Fibroblast of skin of scalp (primary cell): Measurements from ENCODE around the gene GPC6.

Experiments used
- DNase-seq: peaks from one replicate; pipeline ENCODE4 v3.0.0-alpha.2; 2013

The GPC6 gene

DNA sequence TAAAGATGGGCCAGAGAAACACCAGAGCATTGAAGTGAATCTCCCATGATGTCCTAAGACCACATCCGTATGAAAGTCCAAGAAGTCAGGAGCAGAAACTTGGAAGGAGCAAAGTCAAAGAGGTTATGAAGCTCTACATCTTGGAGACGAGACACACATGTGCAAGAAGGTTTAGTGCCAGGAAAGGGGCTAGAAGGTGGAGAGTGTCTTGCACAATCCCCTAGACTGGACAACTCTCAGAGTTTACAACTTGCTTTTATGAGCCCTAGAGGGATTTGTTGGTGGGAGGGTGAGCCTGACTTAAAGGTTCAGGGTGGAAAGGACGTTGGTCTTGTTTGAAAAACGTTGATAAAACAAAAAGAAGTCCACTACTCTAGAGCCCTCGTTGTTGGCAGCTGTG is 150.6 kb downstream of the GPC6 start:
- no peak for DNase-seq

DNA sequence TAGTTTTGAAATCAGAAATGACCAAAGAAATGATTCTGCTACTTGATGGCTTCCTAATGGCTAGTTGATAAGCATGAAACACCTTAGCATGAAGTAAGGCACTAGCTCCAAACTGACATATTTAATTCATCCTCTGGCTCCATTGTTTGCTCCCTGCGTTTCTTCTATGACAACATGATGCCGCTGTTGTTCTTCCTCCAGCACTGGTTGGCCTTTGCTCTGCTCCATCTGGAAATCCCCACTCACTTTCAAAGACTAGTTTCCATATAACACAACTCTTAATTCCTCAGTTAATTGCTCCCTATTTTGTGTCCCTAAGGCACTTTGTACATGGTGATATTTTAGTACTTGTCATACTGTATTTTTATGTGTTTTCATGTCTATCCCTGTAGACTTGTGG is 151.6 kb downstream of the GPC6 start:
- DNase-seq, result no peak

GRCh38 chr13:93386116-93386515 is 159.5 kb downstream of the GPC6 start:
- DNase-seq, result no peak

GRCh38 chr13:93388701-93389100 is 162.1 kb downstream of the GPC6 start:
- DNase-seq, result peak; percentile 52

DNA sequence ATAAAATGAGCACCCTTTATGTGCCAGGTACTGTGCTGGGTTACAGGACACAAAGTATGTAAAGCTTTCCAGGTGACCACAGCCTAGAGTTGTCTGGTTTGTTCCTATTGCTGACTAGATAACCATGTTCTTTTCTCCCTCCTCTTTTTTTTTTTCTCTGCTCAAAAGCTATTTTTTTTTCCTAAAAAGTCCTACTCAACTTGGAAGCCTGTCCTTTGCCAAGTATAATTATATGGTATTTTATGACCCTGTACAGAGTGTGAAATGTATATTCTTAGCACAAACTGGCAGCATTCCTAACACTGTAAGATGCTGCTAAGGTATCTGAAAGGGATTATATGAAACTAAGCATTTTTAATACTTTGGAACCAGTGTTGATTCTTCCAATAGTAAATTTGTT is 171.0 kb downstream of the GPC6 start:
- peak; percentile 5 for DNase-seq

GRCh38 chr13:93398167-93399035 is 171.8 kb downstream of the GPC6 start:
- peak; percentile 34 for DNase-seq

DNA sequence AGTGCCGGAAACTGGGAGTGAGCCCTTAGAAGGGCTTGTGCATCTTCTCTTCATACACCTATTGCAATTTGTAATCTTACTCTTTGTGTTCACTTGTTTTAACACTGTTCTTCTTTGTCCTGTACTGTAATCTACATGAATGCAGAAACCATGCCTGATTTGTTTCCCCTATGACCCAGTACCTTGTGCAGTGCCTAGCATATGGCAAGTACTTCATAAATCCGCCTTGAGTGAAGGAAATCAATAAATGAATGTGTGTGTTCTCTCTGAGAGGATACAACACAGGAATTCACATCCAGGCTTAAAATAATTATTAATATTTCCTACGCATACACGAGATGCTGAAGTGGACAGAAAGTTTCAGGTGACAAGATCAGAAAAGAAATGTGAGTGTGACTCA is 172.6 kb downstream of the GPC6 start:
- no peak for DNase-seq

- no peak for DNase-seq
Observed at GRCh38 chr13:93406136-93406535, 179.5 kb downstream of the GPC6 start.

GRCh38 chr13:93407551-93407950 is 180.9 kb downstream of the GPC6 start:
- no peak for DNase-seq

- no peak for DNase-seq
Observed at GRCh38 chr13:93409001-93409400, 182.4 kb downstream of the GPC6 start.

DNA sequence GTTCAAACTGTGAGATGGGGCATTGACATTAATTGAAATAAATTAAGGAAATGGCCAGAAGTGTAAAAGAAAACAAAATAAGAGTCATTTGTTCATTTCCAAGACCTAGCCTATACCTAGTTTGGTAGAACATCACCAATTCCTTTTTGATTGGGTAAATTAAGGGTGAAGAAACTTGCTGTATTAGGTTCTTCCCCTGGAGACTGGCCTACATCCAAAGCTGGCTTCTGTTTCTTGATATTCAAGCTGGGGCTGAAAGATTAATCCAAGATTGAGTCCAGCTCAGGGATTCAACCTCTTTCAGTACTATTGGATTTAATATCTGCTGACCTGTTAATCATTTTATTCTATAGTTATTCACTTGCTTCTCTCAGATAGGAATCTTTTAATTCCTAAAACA is 183.2 kb downstream of the GPC6 start:
- DNase-seq, result no peak

GRCh38 chr13:93411186-93411680 is 184.6 kb downstream of the GPC6 start:
- DNase-seq, result no peak

DNA sequence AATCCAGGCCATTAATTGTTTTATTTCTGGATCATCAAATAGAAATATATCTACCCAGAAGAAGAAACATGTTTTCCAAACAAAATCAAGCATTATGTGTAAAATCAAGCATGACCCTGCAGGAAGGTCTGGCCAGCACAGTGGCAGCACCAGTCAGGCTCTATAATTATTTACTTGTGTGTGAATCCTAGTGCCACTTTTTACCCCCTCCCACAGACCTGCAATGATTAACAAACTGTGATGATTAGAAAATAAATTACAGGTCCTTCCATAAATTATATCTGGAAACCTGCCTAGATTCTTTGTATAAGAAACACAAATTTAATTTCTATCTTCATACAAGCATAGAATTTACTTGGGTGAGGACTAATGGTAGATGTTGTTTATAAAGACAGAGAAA is 186.1 kb downstream of the GPC6 start:
- no peak for DNase-seq

- peak; percentile 17 for DNase-seq
Observed at GRCh38 chr13:93413972-93414717, 187.5 kb downstream of the GPC6 start.

DNA sequence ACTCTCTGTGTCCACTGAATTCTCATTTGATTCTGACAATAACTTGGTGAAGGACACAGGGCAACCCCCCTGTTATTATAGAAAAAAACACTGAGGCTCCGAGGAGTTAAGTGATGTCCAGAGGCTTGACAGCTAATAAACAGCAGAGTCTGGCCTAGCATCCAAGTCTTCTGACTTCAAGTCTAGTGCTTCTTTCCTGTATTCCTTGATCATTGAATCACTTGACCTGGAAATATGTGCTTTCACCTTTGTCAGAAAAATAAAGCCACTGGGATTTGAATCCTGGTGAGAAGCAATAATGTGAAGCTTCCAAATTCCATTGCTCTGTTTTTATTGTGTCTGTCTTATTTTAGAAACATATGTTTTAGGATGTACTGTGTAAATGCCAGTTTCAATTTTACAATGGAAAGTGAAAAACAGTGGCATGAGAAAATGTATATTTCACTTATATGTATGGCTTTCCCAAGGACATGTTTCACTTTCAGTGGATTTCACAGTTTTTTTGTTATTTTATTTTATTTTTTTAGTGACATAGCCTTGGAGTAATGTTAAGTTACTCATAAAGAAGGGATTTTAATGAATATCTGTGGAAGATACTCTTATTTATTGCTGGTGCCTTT is 190.2 kb downstream of the GPC6 start:
- peak; percentile 65 for DNase-seq

GRCh38 chr13:93418398-93418797 is 191.8 kb downstream of the GPC6 start:
- DNase-seq, result no peak

DNA sequence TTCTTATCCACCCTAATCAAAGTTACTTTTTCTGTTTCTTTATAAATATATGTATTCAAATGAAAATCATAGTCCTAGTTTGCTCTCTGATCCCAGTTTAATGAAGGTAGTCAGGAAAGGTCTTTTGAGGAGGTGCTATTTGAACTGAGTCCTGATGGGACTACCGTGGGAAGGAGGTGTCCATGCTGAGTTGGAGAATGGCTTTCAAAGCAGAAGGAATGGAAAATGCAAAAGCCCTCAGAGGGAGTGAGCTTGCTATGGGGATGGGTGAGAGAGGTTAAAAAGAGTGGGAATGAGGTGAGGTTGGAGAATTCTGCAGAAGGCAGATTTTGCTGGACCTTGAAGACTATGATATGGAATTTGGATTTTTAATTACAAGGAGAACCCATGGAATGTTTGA is 193.6 kb downstream of the GPC6 start:
- DNase-seq, result no peak

- DNase-seq, result no peak
Observed at GRCh38 chr13:93420887-93421286, 194.3 kb downstream of the GPC6 start.

- DNase-seq, result no peak
Observed at GRCh38 chr13:93422980-93423543, 196.5 kb downstream of the GPC6 start.

DNA sequence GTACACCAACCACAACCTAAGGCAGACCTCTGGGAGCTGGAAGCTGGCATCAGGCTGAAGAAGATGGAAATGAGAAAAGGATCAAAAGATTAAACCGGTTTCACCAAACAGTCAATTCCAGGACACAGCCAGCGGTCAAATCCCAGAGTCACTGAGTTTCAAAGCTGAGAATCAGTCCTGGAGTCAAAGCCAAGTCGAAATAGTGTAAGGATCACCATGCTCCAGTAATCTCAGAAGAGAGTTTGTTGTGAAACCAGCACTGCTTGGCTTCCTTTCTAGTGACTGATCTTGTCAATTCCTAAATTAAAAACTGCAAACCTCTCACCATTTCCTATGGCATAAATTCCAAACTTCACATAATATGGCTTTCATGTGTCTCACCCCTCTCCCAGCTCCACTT is 198.8 kb downstream of the GPC6 start:
- no peak for DNase-seq

- no peak for DNase-seq
Observed at GRCh38 chr13:93430381-93430780, 203.8 kb downstream of the GPC6 start.

DNA sequence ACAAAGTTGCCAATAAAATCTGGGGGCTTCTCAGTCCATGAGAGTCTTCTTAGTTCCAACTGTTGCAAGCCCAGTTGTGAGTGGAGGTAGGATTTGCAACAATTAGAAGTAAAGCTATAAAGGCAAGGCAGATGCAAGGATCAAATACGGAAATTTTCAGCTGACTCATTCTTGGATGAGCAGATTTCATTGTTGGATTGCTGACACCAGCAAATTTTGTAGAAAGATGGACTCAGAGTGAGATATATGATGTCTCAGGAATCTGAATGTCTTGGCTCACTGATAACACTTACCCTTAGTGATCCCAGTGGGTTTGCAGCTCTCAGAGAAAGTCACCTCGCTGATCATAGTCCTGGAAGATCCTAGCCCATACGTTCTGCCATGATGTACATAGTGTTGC is 209.0 kb downstream of the GPC6 start:
- no peak for DNase-seq

GRCh38 chr13:93437081-93437480 is 210.5 kb downstream of the GPC6 start:
- DNase-seq, result no peak
